NCI-H2171 (cell line): ENCODE data around the gene BAIAP2.
A peak's percentile ranks its signal among the peaks of the same experiment; 100 is the strongest.
"Not testable (repeated sequence)": the region's sequence is repeated elsewhere in the genome, so short reads cannot be mapped to it uniquely, and the experiment has no call there.

Source experiments
- DNase-seq: peaks from one replicate; lab custom pipeline; 2025; lab: John Stamatoyannopoulos, UW

BAIAP2 gene

DNA sequence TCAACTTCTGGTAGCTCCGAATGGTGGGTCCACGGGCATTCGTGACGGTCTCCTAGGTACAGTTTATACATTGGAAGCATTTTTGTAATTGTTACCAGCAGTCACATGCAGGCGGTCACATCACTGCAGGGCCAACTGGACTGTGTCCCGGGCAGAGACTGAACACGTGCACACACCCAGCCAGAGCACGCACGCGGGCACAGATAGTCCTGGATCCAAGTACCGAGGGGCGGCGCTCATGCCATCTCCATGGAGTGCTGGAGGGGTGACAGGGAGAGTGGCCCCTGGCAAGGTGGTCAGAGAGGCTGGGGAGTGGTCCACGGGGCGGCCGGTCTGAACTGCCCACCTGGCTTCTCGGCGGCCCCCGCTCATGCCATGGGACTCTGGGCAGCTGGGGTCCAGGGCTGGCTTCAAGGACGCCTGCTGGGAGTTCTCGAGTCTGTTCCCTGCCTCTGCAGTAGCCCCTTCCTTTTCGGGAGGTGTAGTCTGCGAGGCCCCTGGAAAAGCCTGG lies 34.2 kb downstream of the BAIAP2 start:
- no peak for DNase-seq

DNA sequence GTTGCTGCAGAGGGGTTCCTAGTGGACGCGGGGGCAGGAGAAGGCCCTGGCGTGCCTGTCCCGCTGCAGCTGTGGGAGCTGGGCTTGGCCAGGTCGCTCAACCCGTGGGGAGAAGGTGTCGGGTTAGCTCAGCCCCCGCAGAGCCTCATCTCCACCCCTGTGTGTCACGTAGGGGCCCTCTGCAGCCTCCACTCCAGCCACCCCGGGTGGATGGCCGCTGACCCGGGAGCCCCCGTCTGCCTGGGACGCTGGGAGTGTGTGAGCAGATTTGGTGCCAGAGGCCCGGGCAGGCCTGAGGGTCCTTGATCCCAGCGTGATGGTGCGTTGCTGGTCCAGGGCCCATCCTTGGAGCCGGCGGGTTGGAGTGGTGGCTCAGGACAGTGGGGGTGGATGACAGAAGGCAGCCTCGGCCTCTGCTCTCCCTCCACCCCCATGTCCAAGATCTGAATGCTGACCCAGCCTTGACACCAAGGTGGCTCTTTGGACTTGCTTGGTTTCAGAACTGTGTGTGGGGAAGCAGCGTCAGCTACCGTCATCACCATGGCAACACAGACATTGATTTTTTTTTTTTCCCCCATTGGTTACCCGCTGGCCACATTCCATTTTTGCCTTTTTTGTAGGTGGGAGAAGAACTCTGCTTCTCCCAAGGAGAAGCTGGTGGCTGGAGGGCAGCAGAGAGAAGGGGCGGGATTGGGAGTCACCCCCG lies 35.7 kb downstream of the BAIAP2 start:
- DNase-seq: no peak

DNA sequence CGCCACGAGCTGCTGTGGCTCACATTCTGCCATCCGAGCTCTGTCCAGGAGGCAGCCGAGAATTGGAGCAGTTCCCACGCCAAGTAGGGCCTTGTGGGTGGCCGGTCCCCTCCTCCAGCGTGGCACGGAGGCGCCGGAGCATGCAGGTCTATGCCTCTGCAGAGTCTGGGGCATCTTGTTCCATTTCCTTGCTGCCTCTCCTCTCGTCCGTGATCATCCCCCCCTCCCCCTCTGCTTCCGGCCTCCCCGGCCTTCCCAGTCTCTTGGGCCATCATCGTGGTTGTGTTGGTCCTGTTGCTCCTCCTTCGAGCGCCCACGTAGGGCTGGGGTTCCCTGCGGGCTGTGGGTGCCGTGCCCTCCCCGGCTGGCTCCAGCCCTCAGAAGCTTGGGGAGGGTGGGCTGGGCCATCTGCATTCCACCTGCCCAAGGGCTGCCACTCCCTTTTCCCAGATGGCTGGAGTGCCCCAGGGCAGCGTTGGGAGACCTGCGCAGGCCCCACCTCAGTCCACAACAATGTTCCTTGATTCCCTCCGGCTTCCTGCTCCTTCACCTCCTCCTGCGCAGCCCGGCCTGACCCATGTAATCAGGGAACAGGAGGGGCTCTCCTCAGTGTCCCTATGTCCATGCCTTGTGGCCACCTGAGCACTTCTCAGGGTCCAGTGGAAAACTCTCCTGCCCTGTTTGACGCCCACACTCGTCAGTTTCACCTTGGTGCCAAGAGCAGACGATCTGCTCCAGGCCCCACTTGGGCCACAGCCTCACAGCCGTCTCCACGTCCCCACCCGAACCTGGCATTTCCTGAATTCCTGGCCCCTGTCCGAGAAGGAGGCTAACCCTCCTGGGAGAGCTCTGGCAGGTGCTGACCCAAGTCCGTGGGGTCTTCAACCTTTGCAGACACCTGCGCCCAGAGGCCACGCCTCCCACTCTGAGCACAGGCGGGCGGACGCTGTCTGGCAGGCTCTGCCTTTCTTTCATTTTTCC lies 37.1 kb downstream of the BAIAP2 start:
- no peak for DNase-seq

DNA sequence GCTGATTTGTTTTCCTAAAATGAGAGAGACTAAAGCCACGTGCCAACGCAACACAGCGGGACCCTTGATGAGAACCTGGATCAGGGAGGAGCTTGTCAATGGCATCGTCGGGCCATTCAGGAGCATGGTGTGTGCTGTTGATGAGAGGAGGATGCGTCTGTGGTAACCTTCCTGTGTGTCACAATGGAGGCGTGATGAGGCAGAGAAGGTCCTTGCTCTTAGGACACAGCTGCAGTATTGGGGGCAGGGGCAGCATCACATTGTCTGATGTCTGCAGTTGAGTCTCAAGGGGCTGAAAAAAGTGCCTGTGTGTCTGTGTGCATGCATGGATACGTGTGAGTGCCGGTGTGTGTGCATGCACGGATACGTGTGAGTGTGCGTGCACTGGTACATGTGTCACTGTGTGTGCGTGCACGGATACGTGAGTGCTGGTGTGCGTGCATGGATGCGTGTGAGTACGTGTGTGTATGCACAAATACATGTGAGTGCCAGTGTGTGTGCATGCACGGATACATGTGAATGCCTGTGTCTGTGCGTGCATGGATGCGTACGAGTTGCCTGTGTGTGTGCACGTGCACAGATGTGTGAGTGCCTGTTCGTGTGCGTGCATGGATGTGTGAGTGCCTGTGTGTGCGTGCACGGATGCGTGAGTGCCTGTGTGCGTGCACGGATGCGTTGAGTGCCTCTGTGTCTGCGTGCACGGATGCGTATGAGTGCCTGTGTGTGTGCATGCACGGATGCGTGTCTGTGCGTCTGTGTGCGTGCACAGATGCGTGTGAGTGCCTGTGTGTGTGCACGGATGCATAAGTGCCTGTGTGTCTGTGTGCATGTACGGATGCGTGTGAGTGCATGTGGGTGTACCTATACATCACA lies 39.3 kb downstream of the BAIAP2 start:
- DNase-seq: no peak

DNA sequence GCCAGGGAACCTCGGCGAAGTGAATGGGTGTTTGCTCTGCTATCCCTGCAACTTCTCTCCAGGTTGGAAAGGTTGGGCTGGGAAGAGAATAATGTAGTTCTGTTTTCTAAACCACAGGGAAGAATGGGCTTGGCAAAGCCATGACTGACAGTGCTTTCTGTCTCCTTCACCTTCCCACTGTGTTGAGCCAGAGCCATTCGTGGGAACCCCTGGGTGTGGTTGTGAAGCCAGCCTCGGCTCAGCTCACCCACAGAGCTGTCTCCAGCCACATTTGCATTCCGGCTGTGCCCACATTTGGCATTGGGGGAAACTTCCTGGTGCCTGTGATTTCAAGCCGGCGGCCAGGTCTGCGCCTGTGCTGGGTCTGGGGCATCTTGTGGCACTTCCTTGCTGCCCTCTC lies 39.9 kb downstream of the BAIAP2 start:
- no peak for DNase-seq

DNA sequence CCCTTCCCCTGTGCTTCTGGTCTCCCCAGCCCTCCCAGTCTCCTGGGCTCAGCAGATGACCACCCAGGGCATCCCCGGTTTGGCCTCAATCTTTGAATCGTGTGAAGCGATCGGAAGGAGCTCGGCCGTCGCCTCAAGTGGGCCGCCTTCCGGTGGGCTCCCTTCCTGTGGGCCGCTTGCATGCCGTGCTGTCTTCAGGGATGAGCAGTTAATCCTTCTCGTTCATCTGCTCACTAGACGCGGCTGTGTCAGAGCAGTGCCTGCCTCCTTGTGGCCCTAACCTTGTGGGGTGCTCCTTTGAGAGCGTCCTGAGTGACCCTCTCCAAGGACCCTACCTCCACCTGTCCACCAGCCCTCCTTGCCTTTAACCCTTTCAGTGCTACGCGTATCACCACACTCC lies 40.4 kb downstream of the BAIAP2 start:
- DNase-seq: no peak

DNA sequence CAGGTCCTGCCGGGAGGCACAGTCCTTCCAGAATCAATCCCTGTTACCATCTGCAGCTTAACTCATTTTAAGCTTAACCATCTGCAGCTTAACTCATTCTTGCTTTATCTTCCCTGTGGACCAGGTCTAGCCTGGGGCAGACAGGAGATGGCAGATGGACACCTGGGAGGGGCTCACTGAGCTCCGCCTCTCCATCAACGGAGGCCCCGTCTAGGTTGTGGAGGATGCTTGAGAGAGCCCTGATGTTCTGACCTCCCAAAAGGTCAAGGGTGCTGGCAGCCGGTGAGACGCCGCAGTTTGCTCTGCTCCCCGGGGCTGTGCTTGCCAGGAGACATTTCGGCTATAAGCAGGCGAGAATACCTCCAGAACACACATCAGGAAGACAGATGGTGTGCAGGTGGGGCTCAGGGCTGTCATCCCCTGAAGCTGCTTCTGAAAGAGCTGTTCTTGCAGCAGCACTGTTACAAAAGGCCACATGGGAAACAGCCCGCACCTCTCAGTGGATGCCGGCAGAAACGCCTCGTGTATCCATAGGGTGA lies 41.3 kb downstream of the BAIAP2 start:
- peak; percentile 91 for DNase-seq

DNA sequence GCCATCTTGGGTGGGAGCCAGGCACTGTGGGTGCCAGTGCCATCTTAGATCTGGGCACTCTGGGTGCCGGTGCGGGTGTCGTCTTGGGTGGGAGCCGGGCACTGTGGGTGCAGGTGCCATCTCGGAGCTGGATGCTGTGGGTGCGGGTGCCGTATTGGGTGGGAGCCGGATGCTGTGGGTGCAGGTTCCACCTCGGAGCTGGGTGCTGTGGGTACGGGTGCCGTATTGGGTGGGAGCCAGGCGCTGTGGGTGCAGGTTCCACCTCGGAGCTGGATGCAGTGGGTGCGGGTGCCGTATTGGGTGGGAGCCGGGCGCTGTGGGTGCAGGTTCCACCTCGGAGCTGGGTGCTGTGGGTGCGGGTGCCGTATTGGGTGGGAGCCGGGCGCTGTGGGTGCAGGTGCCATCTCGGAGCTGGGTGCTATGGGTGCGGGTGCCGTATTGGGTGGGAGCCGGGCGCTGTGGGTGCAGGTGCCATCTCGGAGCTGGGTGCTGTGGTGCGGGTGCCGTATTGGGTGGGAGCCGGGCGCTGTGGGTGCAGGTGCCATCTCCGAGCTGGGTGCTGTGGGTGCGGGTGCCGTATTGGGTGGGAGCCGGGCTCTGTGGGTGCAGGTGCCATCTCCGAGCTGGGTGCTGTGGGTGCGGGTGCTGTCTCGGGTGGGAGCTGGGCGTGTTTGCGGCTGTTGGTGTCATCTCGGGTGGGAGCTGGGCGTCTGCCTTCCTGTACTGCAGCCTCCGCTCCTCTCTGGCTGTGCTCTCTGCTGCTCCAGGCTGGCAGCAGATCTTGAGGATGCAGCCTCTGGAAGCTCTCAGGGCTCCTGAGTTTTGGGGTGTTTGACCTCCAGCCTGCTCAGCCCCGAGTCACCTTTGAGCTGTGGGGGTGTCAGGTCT lies 43.3 kb downstream of the BAIAP2 start:
- DNase-seq: not testable (repeated sequence)

DNA sequence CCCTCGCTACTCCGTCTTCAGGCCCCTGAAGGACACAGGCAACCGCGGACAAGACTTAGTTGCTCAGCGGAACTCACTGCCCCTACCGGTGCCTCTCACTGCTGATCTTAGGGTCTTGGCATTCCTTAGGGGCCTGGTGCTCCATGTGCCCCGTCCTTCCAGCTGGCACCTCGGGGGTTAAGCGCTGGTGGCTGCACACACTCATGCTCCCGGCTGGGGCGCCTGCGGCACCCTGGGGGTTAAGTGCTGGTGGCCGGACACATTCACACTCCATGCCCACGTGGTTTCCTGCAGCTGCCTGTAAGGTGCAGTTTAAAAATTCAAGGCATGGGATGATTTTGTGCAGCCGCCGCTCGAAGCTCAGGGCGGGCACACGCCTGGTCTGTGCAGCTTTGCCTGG lies 45.1 kb downstream of the BAIAP2 start:
- DNase-seq: no peak

DNA sequence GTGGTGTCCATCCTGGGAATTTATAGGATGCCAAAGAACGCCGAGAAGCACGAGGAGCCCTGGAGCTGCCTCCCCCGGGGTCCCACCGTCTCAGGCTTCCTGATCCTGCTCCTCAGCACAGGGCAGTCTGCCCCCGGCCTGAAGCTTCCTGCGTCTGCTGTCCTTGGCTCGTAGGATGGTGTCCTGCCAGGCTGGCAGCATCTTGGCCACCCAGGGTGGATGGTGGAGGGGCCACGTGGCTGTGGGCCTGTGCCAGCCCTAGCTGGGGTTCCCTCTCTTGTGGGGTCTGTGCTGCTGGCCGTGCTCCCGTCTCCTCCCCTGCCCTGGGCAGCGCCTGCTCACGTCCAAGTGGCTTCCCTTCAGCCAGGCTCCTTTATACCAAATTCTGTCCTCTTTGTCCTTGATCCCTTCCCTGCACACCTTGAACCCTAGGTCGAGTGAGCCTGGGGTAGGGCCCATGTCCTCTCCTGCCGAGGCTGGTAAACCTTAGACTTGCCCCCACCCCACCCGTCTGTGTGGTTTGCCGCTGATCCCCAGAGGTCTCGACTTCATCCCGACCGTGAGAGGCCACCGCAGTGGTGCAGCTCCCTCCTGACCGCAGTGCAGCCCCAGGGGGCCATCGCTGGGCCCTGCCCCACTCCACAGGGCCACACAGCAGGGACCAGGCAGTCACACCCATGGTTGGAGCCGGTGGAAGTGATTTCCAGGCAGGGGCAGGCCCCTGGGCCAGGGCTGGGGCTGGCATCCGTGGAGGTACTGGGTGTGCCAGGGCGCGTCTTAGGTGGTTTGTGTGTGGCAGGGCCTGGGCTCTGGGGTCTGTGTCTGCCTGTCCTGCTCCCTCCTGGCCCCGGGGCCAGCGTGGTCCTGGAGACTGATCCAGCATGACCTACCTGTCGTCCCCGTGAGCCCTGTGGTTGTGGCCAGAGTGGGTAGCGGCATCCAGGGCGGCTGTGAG lies 46.5 kb downstream of the BAIAP2 start:
- no peak for DNase-seq

DNA sequence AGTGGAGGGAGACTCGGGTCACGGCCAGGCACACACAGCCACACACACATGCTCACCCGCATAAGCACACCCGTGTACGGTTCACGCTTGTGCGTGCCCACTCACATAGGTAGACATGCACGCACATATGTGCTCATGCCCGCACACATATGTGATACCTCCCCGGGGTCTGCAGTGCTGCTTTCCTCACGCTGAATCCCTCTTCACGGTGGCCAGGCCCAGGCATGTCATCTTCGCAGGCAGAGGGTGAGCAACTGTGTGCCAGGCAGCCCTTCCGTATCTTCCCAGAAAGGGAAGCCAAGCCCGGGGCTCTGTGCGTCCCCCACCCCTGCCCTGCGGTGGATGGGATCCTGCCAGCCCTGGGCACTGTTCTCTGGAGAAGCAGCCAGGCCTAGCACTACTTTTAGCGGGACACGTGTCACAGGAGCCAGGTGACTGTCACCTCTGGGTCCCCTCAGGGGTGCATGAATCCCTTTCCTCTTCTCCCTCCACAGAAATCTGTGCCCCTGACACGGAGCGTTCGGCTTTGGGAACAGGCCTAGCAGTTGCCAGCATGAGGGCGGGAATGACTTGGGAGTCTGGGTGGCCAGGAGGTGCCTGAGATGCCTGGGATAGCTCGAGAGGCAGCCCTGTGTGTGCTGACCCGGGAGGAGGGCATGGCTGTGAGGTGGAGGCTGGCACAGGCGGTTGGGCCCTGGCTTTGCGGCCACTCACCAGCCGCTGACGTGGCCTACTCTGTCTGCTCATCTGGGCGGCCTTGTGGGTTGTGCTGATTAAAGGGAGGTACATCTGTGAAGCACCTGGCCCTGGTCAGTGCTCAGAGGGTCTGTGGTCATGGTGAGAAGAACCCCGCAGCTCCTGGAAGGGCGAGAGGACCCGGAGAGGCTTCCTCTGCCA lies 47.5 kb downstream of the BAIAP2 start:
- DNase-seq: no peak

DNA sequence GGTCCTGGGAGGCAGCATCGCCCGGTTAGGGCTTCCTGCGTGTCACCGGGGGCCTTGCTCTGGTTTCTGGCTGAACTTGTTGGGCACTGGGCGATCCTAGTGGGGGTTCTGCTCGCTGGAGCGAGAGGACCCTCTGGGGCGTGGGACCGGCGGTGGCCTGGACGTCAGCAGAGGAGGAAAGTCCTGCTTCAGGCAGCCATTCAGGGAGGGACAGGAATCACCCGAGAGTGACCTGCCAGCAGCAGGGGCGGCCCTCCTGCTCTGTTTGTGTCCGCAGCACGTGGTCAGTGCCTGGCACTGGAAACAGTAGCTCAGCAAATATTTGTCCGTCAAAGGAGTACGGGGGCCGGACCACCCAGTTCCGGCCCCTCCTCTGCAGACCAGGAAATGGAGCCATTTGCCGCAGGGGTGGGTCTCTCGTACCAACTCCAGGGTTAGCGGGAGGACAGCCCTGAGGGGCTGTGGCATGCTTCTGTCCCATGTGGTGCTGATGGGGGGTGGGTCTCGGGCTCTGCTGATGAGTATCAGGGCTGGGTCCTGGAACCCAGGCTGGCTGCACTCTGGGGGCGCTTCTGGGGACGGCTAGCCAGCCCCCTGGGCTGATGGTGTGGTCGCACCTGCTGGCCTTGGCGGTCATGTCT lies 48.3 kb downstream of the BAIAP2 start:
- no peak for DNase-seq

DNA sequence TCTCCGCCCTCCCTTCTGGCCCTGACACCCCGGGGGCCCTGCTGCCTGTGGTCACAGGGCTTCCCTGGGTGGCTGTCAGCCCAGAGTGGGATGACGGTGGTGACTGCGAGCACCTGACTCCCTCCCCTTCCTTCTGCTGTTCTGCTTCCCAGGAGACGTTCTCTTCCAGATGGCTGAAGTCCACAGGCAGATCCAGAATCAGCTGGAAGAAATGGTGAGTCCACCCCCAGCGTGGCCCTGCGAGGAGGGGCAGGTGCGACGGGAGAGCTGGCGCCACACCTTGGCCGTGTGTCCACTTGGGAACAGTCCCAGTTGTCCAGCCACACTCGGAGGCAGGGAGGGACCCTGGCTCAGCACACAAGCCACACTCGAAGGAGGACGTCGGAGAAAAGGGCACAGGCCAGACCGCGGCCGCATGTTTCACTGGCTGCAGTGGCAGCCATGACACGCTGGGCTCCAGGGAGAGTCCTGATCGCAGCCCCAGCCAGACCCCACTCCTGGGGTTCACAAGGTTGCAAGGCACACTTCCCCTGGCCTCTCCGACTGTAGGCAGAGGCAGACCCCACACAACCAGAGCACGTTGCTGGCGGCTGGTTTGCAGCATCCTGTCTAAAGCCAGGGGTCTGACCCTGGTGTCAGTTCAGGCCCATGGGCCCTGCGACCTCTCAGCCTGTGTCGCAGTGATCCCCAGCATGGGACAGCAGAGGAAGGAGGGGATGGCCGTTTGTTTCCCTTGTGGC lies 49.9 kb downstream of the BAIAP2 start:
- no peak for DNase-seq

DNA sequence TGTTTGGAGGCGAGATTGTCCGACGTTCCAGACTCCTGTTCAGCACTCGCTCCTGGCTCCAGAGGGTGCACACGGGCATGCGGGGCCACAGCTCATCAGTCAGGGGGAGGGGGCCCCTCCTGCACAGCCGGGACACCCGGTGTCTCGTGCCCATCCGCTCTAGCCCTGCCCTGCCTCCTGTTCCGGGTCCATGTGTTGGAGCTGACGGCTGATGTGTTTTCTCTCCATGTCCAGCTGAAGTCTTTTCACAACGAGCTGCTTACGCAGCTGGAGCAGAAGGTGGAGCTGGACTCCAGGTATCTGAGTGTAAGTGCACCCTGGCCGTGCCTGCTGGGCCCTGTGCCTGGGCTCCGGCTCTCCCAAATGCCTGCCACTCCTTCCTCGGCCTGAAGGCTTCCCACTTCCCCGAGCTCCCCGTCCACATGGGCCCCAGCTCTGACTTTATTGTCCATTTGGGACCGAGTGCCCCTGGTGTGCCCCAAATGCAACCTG lies 50.5 kb downstream of the BAIAP2 start:
- DNase-seq: no peak

DNA sequence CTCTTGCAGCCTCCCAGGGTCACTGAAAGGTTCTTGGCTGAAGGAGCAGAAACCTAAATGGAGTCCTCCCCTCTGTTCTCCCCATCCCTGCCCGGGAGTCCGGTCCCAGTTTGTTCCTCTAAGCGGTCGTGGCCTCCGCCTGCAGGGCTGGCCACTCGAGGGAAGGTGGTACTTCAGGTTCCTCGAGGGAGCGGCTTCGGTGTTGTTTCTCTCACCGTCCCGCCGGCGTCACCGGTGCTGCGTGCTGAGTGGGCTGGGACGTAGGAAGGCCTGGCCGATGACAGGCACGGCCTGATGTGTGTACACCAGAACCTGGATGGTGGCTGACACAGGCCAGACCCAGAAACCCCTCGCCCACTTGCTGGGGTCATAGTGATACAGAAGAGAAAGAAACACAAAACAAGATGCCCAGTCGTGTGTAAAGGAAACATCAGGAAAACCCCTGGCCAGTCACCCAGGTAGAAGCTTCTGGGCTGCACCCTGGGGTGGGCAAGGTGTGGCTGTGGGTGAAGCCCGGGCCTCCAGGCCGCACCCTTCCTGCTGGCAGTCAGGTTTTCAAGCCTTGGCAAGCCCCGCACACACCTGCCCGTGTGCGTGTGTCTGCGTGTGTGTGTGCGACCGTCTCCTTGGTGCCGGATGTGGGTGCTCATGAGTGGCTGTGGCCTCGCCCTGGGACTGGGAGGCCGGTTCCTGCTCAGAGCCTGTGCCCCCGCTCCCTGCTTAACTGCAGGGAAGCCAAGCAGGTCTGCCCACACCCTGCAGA lies 52.0 kb downstream of the BAIAP2 start:
- no peak for DNase-seq
